HepG2 (cell line): ENCODE data around the gene ADCY9. TPM values are rescaled to one million over a fixed set of nuclear protein-coding genes. Genes with fewer than 3 reads are reported as not detected.
A peak's percentile ranks its signal among the peaks of the same experiment; 100 is the strongest.

Source experiments
- BRD4 ChIP-seq: sonication (generic); formaldehyde crosslinking; IDR thresholded peaks from 2 replicates; pipeline ENCODE4 v1.4.0; 2020; ENCODE audit warnings: missing genetic modification reagents
- ISX ChIP-seq: sonication (generic); formaldehyde crosslinking; conservative IDR thresholded peaks from 2 replicates; pipeline ENCODE4 v1.5.0; 2020; ENCODE audit warnings: missing genetic modification reagents
- JUND ChIP-seq: sonication (generic); formaldehyde crosslinking; IDR thresholded peaks from 2 replicates; pipeline ENCODE4 v1.8.0; 2022; ENCODE audit warnings: mild to moderate bottlenecking, missing genetic modification reagents
- KAT8 ChIP-seq: IDR thresholded peaks from 2 replicates; pipeline ENCODE4 v1.6.1; 2016; ENCODE audit warnings: missing genetic modification reagents, missing compliant biosample characterization
- KDM5B ChIP-seq: sonication (generic); formaldehyde crosslinking; IDR thresholded peaks from 2 replicates; pipeline ENCODE4 v1.4.0; 2020; ENCODE audit warnings: missing genetic modification reagents, mild to moderate bottlenecking, borderline replicate concordance
- NCOA1 ChIP-seq: sonication (generic); formaldehyde crosslinking; IDR thresholded peaks from 2 replicates; pipeline ENCODE4 v1.9.0; 2021; ENCODE audit warnings: missing genetic modification reagents
- NR2C2 ChIP-seq: sonication (generic); formaldehyde crosslinking; IDR thresholded peaks from 2 replicates; pipeline ENCODE4 v1.4.0; 2020; ENCODE audit warnings: missing genetic modification reagents, mild to moderate bottlenecking, moderate library complexity, borderline replicate concordance
- SNAPC2 ChIP-seq: sonication (generic); formaldehyde crosslinking; IDR thresholded peaks from 2 replicates; pipeline ENCODE4 v1.8.1; 2022; ENCODE audit warnings: mild to moderate bottlenecking, missing genetic modification reagents
- SRSF9 ChIP-seq: fragments of 200-400 bp; formaldehyde crosslinking; IDR thresholded peaks from 2 replicates; pipeline ENCODE4 v1.6.1; 2018; ENCODE audit warnings: borderline replicate concordance, mild to moderate bottlenecking, low read depth, low read length; ENCODE audit not compliant: insufficient read depth, poor library complexity, severe bottlenecking
- SSRP1 ChIP-seq: IDR thresholded peaks from 2 replicates; pipeline ENCODE4 v1.6.1; 2016; ENCODE audit warnings: control low read depth
- ZEB1 ChIP-seq: IDR thresholded peaks from 2 replicates; pipeline ENCODE4 v1.6.1; 2012; ENCODE audit warnings: mild to moderate bottlenecking, low read depth, inconsistent platforms; ENCODE audit not compliant: insufficient replicate concordance
- ZNF160 ChIP-seq: sonication (generic); formaldehyde crosslinking; IDR thresholded peaks from 2 replicates; pipeline ENCODE4 v1.8.0; 2022; ENCODE audit warnings: mild to moderate bottlenecking, inconsistent platforms, missing genetic modification reagents
- ZNF24 ChIP-seq: fragments of 450-650 bp; IDR thresholded peaks from 2 replicates; pipeline ENCODE4 v1.6.1; 2017; ENCODE audit warnings: antibody characterized with exemption, mild to moderate bottlenecking
- ZNF350 ChIP-seq: sonication (generic); formaldehyde crosslinking; IDR thresholded peaks from 2 replicates; pipeline ENCODE4 v1.4.0; 2020; ENCODE audit warnings: mild to moderate bottlenecking, low read depth, missing genetic modification reagents, borderline replicate concordance
- ZNF354B ChIP-seq: sonication (generic); formaldehyde crosslinking; IDR thresholded peaks from 2 replicates; pipeline ENCODE4 v1.8.0; 2022; ENCODE audit warnings: mild to moderate bottlenecking, missing genetic modification reagents
- ZNF468 ChIP-seq: sonication (generic); formaldehyde crosslinking; IDR thresholded peaks from 2 replicates; pipeline ENCODE4 v1.8.0; 2022; ENCODE audit warnings: mild to moderate bottlenecking, moderate library complexity, missing genetic modification reagents
- ZNF564 ChIP-seq: sonication (generic); formaldehyde crosslinking; IDR thresholded peaks from 2 replicates; pipeline ENCODE4 v1.8.1; 2023; ENCODE audit warnings: mild to moderate bottlenecking, missing genetic modification reagents
- ZNF788 ChIP-seq: sonication (generic); formaldehyde crosslinking; IDR thresholded peaks from 2 replicates; pipeline ENCODE4 v1.5.0; 2020; ENCODE audit warnings: mild to moderate bottlenecking, missing genetic modification reagents, borderline replicate concordance
- ZNF83 ChIP-seq: sonication (generic); formaldehyde crosslinking; IDR thresholded peaks from 2 replicates; pipeline ENCODE4 v1.4.0; 2020; ENCODE audit warnings: missing genetic modification reagents, mild to moderate bottlenecking, borderline replicate concordance
- ZNF839 ChIP-seq: sonication (generic); formaldehyde crosslinking; IDR thresholded peaks from 2 replicates; pipeline ENCODE4 v1.4.0; 2020; ENCODE audit warnings: missing genetic modification reagents, mild to moderate bottlenecking, borderline replicate concordance
- ZSCAN5A ChIP-seq: sonication (generic); formaldehyde crosslinking; IDR thresholded peaks from 2 replicates; pipeline ENCODE4 v1.8.0; 2022; ENCODE audit warnings: mild to moderate bottlenecking, missing genetic modification reagents, borderline replicate concordance
- polyA plus RNA-seq, 8 experiments: library from polyadenylated mRNA; depleted of rRNA in 3 of 8; stranded (reverse) in 7 of 8; unstranded in 1 of 8; fragments of >200 nt; fragmentation: Illumina TruSeq in 4 of 8; extraction: Trizol in 4 of 8; gene quantifications; 2 replicates each; pipeline versions ENCODE4 v1.2.1 to v1.2.3, GENCODE V29; 2011 to 2016; ENCODE audit warnings: low read depth in 4 of 8, missing spikeins in 1 of 8, mixed read lengths in 1 of 8; ENCODE audit not compliant: insufficient read depth in 1 of 8
- total RNA-seq, 5 experiments: library from RNA; depleted of rRNA; stranded (reverse); fragments of >200 nt; fragmentation: Illumina TruSeq; extraction: Trizol; gene quantifications; 2 replicates each; pipeline ENCODE4 v1.2.3, GENCODE V29; 2016; ENCODE audit warnings: low read depth in 1 of 5
- TF ChIP-seq, protein P1 (sequence below): sonication (generic); formaldehyde crosslinking; IDR thresholded peaks from 2 replicates; pipeline ENCODE4 v1.5.1; 2020; ENCODE audit warnings: mild to moderate bottlenecking, missing genetic modification reagents
- TF ChIP-seq, protein P2 (sequence below): IDR thresholded peaks from 2 replicates; pipeline ENCODE4 v1.6.1; 2016
- TF ChIP-seq, protein P3 (sequence below): sonication (generic); formaldehyde crosslinking; IDR thresholded peaks from 2 replicates; pipeline ENCODE4 v1.4.0; 2020; ENCODE audit warnings: missing genetic modification reagents, borderline replicate concordance

Gene ADCY9
- total and polyA plus RNA-seq, 2 of the 13 experiments (the other 11 are each of a cell fraction or from before 2014, with no cell fraction given): 11.2 to 13.9 TPM

GRCh38 chr16:4157376-4157825 lies 41.2 kb upstream of the ADCY9 start (continued):
- TF ChIP-seq BRD4 (no peak), ZNF839 (CRISPR knock-in tag) (no peak), NCOA1 (CRISPR knock-in tag) (no peak), ZEB1 (no peak), ZSCAN5A (CRISPR knock-in tag) (no peak), KDM5B (CRISPR knock-in tag) (no peak), SNAPC2 (CRISPR knock-in tag) (no peak), ZNF160 (no peak), ZNF24 (no peak), NR2C2 (CRISPR knock-in tag) (peak; percentile 59; the same call in 1 of the 2 replicates), ZNF564 (CRISPR knock-in tag) (no peak), ZNF83 (no peak), SSRP1 (CRISPR knock-in tag) (no peak), ZNF350 (CRISPR knock-in tag) (no peak), SRSF9 (no peak), KAT8 (CRISPR knock-in tag) (no peak), ZNF468 (CRISPR knock-in tag) (no peak), ZNF354B (no peak), JUND (CRISPR knock-in tag) (no peak), ZNF788 (CRISPR knock-in tag) (no peak), ISX (CRISPR knock-in tag) (no peak)
- TF ChIP-seq, protein P1, sequence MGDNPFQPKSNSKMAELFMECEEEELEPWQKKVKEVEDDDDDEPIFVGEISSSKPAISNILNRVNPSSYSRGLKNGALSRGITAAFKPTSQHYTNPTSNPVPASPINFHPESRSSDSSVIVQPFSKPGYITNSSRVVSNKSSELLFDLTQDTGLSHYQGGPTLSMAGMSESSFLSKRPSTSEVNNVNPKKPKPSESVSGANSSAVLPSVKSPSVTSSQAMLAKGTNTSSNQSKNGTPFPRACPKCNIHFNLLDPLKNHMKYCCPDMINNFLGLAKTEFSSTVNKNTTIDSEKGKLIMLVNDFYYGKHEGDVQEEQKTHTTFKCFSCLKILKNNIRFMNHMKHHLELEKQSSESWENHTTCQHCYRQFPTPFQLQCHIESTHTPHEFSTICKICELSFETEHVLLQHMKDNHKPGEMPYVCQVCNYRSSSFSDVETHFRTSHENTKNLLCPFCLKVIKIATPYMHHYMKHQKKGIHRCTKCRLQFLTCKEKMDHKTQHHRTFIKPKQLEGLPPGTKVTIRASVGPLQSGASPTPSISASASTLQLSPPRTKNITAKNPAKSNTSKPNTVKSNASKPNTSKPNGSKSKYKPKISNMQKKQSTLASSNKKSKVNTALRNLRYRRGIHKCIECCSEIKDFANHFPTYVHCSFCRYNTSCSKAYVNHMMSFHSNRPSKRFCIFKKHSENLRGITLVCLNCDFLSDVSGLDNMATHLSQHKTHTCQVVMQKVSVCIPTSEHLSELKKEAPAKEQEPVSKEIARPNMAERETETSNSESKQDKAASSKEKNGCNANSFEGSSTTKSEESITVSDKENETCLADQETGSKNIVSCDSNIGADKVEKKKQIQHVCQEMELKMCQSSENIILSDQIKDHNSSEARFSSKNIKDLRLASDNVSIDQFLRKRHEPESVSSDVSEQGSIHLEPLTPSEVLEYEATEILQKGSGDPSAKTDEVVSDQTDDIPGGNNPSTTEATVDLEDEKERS (CRISPR knock-in tag): peak; percentile 93; the same call in 1 of the 2 replicates
- TF ChIP-seq, protein P2, sequence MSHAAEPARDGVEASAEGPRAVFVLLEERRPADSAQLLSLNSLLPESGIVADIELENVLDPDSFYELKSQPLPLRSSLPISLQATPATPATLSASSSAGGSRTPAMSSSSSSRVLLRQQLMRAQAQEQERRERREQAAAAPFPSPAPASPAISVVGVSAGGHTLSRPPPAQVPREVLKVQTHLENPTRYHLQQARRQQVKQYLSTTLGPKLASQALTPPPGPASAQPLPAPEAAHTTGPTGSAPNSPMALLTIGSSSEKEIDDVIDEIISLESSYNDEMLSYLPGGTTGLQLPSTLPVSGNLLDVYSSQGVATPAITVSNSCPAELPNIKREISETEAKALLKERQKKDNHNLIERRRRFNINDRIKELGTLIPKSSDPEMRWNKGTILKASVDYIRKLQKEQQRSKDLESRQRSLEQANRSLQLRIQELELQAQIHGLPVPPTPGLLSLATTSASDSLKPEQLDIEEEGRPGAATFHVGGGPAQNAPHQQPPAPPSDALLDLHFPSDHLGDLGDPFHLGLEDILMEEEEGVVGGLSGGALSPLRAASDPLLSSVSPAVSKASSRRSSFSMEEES (CRISPR knock-in tag): no peak
- TF ChIP-seq, protein P3, sequence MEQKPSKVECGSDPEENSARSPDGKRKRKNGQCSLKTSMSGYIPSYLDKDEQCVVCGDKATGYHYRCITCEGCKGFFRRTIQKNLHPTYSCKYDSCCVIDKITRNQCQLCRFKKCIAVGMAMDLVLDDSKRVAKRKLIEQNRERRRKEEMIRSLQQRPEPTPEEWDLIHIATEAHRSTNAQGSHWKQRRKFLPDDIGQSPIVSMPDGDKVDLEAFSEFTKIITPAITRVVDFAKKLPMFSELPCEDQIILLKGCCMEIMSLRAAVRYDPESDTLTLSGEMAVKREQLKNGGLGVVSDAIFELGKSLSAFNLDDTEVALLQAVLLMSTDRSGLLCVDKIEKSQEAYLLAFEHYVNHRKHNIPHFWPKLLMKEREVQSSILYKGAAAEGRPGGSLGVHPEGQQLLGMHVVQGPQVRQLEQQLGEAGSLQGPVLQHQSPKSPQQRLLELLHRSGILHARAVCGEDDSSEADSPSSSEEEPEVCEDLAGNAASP (CRISPR knock-in tag): peak; percentile 37; the same call in 1 of the 2 replicates
